ENCODE data around the gene DNMT1.
"Not testable (repeated sequence)": the region's sequence is repeated elsewhere in the genome, so short reads cannot be mapped to it uniquely, and the experiment has no call there.

DNMT1 gene

GRCh38 chr19:10184636-10185035 is 10.1 kb downstream of the DNMT1 start:
- in situ Hi-C loops (cut with MboI; ENCODE audit: low sequenced_read_pairs): no loop called here

GRCh38 chr19:10183926-10184325 is 10.8 kb downstream of the DNMT1 start:
- in situ Hi-C loops (cut with MboI; ENCODE audit: low sequenced_read_pairs): no loop called here

GRCh38 chr19:10182847-10183246 is 11.9 kb downstream of the DNMT1 start:
- in situ Hi-C loops (cut with MboI; ENCODE audit: low sequenced_read_pairs): no loop called here

- in situ Hi-C loops (cut with MboI; ENCODE audit: low sequenced_read_pairs): no loop called here
These were observed 12.7 kb downstream of the DNMT1 start for GRCh38 chr19:10182076-10182475.

GRCh38 chr19:10180459-10180858 is 14.3 kb downstream of the DNMT1 start:
- in situ Hi-C loops (cut with MboI; ENCODE audit: low sequenced_read_pairs): no loop called here

GRCh38 chr19:10180024-10180423 is 14.7 kb downstream of the DNMT1 start:
- in situ Hi-C loops (cut with MboI; ENCODE audit: low sequenced_read_pairs): not testable (repeated sequence)

- in situ Hi-C loops (cut with MboI; ENCODE audit: low sequenced_read_pairs): no loop called here
These were observed 21.2 kb downstream of the DNMT1 start for GRCh38 chr19:10173527-10173926.

GRCh38 chr19:10168386-10168948 is 26.3 kb downstream of the DNMT1 start:
- in situ Hi-C loops (cut with MboI; ENCODE audit: low sequenced_read_pairs): no loop called here

- in situ Hi-C loops (cut with MboI; ENCODE audit: low sequenced_read_pairs): no loop called here
These were observed 27.3 kb downstream of the DNMT1 start for GRCh38 chr19:10167459-10167858.

GRCh38 chr19:10166501-10166900 is 28.3 kb downstream of the DNMT1 start:
- in situ Hi-C loops (cut with MboI; ENCODE audit: low sequenced_read_pairs): not testable (repeated sequence)

- in situ Hi-C loops (cut with MboI; ENCODE audit: low sequenced_read_pairs): no loop called here
These were observed 28.7 kb downstream of the DNMT1 start for GRCh38 chr19:10166046-10166445.

GRCh38 chr19:10163536-10163935 is 31.2 kb downstream of the DNMT1 start:
- in situ Hi-C loops (cut with MboI; ENCODE audit: low sequenced_read_pairs): no loop called here

GRCh38 chr19:10159610-10160009 is 35.1 kb downstream of the DNMT1 start:
- in situ Hi-C loops (cut with MboI; ENCODE audit: low sequenced_read_pairs): no loop called here

GRCh38 chr19:10158485-10158884 is 36.3 kb downstream of the DNMT1 start:
- in situ Hi-C loops (cut with MboI; ENCODE audit: low sequenced_read_pairs): no loop called here

GRCh38 chr19:10158071-10158470 is 36.7 kb downstream of the DNMT1 start:
- in situ Hi-C loops (cut with MboI; ENCODE audit: low sequenced_read_pairs): no loop called here

GRCh38 chr19:10155839-10156238 is 38.9 kb downstream of the DNMT1 start:
- in situ Hi-C loops (cut with MboI; ENCODE audit: low sequenced_read_pairs): no loop called here

GRCh38 chr19:10152100-10152499 is 42.7 kb downstream of the DNMT1 start:
- in situ Hi-C loops (cut with MboI; ENCODE audit: low sequenced_read_pairs): no loop called here

GRCh38 chr19:10151521-10151920 is 43.2 kb downstream of the DNMT1 start:
- in situ Hi-C loops (cut with MboI; ENCODE audit: low sequenced_read_pairs): no loop called here

- in situ Hi-C loops (cut with MboI; ENCODE audit: low sequenced_read_pairs): no loop called here
These were observed 45.3 kb downstream of the DNMT1 start for GRCh38 chr19:10149427-10149826.

GRCh38 chr19:10146142-10146541 is 48.6 kb downstream of the DNMT1 start:
- in situ Hi-C loops (cut with MboI; ENCODE audit: low sequenced_read_pairs): no loop called here

- in situ Hi-C loops (cut with MboI; ENCODE audit: low sequenced_read_pairs): no loop called here
These were observed 49.7 kb downstream of the DNMT1 start for GRCh38 chr19:10145031-10145430.

GRCh38 chr19:10144361-10144760 is 50.4 kb downstream of the DNMT1 start:
- in situ Hi-C loops (cut with MboI; ENCODE audit: low sequenced_read_pairs): no loop called here

- in situ Hi-C loops (cut with MboI; ENCODE audit: low sequenced_read_pairs): no loop called here
These were observed 51.1 kb downstream of the DNMT1 start for GRCh38 chr19:10143681-10144080.

Data from hTERT RPE-1 (cell line).